HG02943 (cell line): ENCODE data around the gene ABLIM2.

Source experiments
- ATAC-seq: cut with Tn5 transposase; IDR thresholded peaks from one replicate; pipeline ENCODE4 v1.9.1; 2021; ENCODE audit warnings: mild to moderate bottlenecking, low read depth, moderate library complexity; ENCODE audit not compliant: unreplicated experiment

ABLIM2 gene

GRCh38 chr4:8077181-8078108, 81.2 kb downstream of the ABLIM2 start:
- no peak for ATAC-seq

- ATAC-seq: no peak
Observed at GRCh38 chr4:8076023-8076422, 82.6 kb downstream of the ABLIM2 start.

- ATAC-seq: no peak
Observed at GRCh38 chr4:8073206-8073863, 85.3 kb downstream of the ABLIM2 start.

- no peak for ATAC-seq
Observed at GRCh38 chr4:8072235-8072968, 86.2 kb downstream of the ABLIM2 start.

- no peak for ATAC-seq
Observed at GRCh38 chr4:8071766-8072165, 86.8 kb downstream of the ABLIM2 start.

GRCh38 chr4:8070736-8071718, 87.6 kb downstream of the ABLIM2 start:
- ATAC-seq: no peak

- no peak for ATAC-seq
Observed at GRCh38 chr4:8069102-8069752, 89.4 kb downstream of the ABLIM2 start.

- no peak for ATAC-seq
Observed at GRCh38 chr4:8067945-8068896, 90.4 kb downstream of the ABLIM2 start.

GRCh38 chr4:8067274-8067936, 91.2 kb downstream of the ABLIM2 start:
- ATAC-seq: no peak

- no peak for ATAC-seq
Observed at GRCh38 chr4:8066336-8066931, 92.2 kb downstream of the ABLIM2 start.

GRCh38 chr4:8063974-8064563, 94.5 kb downstream of the ABLIM2 start:
- ATAC-seq: no peak

- ATAC-seq: no peak
Observed at GRCh38 chr4:8061573-8061972, 97.0 kb downstream of the ABLIM2 start.

GRCh38 chr4:8061145-8061544, 97.5 kb downstream of the ABLIM2 start:
- ATAC-seq: no peak

GRCh38 chr4:8060632-8061031, 98.0 kb downstream of the ABLIM2 start:
- no peak for ATAC-seq

- ATAC-seq: no peak
Observed at GRCh38 chr4:8058031-8058479, 100.6 kb downstream of the ABLIM2 start.

GRCh38 chr4:8055206-8055605, 103.4 kb downstream of the ABLIM2 start:
- ATAC-seq: no peak
